HG02943 (cell line): ENCODE data around the gene NUCB1.
A peak's percentile ranks its signal among the peaks of the same experiment; 100 is the strongest.
"Not testable (repeated sequence)": the region's sequence is repeated elsewhere in the genome, so short reads cannot be mapped to it uniquely, and the experiment has no call there.

Experiments
- ATAC-seq: cut with Tn5 transposase; IDR thresholded peaks from one replicate; pipeline ENCODE4 v1.9.1; 2021; ENCODE audit warnings: mild to moderate bottlenecking, low read depth, moderate library complexity; ENCODE audit not compliant: unreplicated experiment

The NUCB1 gene

GRCh38 chr19:48926909-48927308 lies 26.8 kb downstream of the NUCB1 start:
- no peak for ATAC-seq

DNA sequence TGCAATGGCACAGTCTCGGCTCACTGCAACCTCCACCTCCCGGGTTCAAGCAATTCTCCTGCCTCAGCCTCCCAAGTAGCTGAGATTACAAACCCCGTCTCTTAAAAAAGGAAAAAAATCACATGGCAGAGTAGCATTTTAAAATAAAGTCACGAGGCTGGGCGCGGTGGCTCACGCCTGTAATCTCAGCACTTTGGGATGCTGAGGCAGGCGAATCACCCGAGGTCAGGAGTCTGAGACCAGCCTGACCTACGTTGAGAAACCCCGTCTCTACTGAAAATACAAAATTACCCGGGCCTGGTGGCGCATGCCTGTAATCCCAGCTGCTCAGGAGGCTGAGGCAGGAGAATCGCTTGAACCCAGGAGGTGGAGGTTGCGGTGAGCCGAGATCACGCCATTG lies 27.6 kb downstream of the NUCB1 start:
- ATAC-seq, result not testable (repeated sequence)

DNA sequence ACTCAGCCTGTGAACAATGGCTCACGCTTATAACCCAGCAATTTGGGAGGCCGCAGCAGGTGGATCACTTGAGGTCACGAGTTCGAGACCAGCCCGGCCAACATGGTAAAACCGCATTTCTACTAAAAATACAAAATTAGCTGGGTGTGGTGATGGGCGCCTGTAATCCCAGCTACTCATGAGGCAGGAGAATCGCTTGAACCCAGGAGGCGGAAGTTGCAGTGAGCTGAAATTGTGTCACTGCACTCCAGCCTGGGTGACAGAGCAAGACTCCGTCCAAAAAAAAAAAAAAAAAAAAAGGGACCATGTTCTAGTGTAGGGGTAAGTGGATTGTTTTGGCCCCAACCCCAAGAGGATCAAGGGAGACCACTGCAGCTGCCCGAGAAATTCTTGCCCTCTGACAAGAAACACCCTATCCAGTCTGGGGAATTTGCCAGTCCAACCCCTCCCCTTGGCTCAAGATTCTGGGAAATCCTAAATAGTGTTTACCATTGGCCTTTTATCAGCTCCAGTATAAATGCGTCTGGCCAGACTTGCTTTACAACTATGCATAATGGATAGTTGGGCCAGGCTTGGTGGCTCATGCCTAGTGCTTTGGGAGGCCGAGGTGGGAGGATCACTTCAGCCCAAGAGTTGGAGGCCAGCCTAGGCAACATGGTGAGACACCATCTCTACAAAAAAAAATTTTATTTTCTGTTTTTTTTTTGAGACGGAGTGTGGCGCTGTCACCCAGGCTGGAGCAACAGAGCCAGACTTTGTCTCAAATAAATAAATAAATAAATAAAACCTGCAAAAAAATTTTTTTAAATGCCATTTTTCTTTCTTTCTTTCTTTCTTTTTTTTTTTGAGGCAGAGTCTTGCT lies 28.3 kb downstream of the NUCB1 start:
- ATAC-seq, result no peak

GRCh38 chr19:48933382-48933932 lies 33.3 kb downstream of the NUCB1 start, which contains the start of gene DHDH:
DHDH (plus strand) TSS chr19:48933699; CDS start chr19:48933722, 23 bp downstream.
- no peak for ATAC-seq

DNA sequence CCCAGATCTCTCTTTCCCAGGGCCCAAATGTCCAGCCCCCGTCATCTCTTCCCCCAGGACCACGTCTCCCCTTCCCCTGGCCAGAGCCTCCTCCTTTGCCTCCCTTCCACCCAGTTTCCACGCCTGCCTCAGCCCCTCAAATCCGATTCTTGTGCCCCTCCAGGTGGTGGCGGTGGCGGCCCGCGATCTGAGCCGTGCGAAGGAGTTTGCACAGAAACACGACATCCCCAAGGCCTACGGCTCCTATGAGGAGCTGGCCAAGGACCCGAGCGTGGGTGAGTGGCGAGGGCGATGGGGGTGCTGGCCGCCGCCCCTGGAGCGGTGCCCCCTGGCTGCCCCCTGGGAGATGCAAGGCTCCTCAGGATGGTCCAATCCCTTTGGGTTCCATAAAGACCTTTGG lies 34.7 kb downstream of the NUCB1 start:
- no peak for ATAC-seq

DNA sequence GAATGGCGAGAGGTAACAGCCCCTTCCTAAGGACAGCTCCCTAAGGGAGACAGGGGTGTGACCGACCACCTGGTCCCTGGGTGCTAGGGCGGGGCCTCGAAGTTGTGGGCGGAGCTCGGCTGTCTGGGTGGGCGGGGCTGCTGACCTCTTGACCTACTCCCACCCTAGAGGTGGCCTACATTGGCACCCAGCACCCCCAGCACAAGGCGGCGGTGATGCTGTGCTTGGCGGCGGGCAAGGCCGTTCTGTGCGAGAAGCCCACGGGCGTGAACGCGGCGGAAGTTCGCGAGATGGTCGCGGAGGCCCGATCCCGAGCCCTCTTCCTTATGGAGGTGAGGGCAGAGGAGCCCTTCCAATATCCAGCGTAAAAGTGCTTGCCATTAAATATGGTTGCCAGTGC lies 35.8 kb downstream of the NUCB1 start:
- no peak for ATAC-seq

DNA sequence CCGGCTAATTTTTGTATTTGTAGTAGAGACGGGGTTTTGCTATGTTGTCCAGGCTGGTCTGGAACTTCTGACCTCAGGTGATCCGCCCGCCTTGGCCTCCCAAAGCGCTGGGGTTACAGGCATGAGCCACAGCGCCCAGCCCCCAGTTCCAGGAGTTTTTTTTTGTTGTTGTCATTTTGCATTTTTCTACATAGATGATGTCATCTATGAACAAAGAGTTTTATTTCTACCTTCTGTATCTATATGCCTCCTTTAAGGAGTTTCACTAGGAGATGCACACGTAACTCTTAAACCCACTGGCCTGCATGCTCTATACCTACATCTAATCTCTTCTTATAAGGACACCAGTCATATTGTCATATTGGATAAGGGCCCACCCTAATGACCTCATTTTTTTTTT lies 38.1 kb downstream of the NUCB1 start:
- no peak for ATAC-seq

DNA sequence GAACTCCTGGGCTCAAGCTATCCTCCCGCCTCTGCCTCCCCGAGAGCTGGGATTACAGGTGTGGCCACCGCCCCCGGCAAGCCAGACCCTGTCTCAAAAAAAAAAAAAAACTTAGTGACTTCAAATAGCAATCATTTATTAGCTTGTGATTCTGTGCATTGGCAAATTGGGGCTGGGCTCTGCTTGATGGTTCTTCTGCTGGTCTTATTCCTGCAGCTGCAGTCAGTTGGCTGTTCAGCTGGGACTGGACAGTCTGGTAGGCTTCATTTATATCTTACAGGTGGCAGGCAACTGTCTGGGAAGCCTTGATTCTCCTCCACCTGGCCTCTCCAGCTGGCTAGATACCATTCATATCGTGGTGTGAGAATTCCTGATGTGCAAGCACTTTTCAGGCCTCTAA lies 40.8 kb downstream of the NUCB1 start:
- ATAC-seq, result no peak

GRCh38 chr19:48943081-48943480 lies 43.0 kb downstream of the NUCB1 start:
- no peak for ATAC-seq

DNA sequence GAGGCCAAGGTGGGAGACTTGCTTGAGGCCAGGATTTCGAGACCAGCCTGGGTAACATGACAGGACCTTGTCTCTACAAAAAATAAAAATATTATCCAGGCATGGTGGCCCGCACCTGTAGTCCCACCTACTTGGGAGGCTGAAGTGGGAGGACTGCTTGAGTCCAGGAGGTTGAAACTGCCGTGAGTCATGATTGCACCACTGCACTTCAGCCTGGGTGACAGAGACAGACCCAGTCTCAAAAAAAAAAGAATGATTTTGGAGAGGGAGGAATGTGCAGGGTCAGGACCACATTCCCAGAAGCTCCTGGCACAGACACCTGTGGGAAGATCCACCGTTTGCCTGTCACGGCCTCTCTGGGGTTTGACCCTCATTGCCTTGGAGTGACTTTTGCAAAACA lies 45.3 kb downstream of the NUCB1 start:
- ATAC-seq, result no peak

GRCh38 chr19:48945817-48946216 lies 45.7 kb downstream of the NUCB1 start:
- no peak for ATAC-seq

DNA sequence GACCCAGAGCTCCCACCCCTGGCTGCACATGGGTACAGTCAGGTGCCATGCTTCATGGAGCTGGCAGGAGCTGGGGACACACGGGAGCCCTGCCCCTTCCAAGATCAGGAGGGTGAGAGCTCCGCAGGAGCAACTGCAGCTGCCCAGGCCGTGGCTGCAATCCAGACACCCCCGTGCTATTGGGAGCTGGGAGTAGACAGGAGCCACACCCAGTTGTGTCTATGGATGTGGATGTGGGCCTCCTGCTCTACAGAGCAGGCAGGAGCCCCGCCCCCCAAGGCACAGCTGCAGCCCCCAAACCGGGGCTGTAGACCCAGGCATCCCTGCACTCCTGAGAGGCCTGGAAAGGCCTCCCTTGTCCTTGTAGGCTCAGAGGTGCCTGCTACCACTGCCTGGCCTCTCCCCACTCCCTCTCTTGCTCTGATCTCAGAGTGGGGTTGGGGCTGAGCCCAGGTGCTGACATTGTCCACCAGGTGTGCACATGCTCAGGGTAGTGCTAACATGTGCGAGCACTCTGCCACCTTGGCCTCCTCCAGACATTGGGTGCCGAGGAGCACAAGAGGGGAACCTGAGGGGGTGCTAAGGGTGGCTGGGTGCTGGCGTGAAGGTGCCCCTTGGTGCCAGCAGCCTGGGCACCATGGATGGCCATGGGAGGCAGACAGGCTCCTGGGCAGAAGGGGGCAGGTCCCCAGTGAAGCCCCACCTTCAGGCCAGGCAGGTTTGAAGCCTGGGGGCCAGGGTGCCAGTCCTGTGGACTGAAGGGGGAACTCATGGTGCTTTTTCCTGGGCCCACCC lies 46.5 kb downstream of the NUCB1 start:
- no peak for ATAC-seq

DNA sequence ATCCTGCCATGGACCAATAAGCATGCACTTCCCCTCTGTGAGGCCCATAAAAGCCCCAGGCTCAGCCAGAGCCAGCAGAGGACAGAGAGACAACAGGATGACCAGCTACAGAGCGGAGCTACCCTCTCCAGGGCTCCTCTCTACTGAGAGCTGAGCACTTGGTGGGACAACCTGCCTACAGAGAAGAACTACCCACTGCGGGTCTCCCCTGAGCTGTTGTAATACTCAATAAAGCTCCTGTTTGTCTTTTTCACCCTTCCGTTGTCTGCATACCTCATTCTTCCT lies 47.1 kb downstream of the NUCB1 start:
- no peak for ATAC-seq

GRCh38 chr19:48950159-48950558 lies 50.0 kb downstream of the NUCB1 start:
- ATAC-seq, result no peak

- no peak for ATAC-seq
Observed at GRCh38 chr19:48950830-48951519, 50.9 kb downstream of the NUCB1 start.

- no peak for ATAC-seq
Observed at GRCh38 chr19:48953141-48953540, 53.0 kb downstream of the NUCB1 start.

DNA sequence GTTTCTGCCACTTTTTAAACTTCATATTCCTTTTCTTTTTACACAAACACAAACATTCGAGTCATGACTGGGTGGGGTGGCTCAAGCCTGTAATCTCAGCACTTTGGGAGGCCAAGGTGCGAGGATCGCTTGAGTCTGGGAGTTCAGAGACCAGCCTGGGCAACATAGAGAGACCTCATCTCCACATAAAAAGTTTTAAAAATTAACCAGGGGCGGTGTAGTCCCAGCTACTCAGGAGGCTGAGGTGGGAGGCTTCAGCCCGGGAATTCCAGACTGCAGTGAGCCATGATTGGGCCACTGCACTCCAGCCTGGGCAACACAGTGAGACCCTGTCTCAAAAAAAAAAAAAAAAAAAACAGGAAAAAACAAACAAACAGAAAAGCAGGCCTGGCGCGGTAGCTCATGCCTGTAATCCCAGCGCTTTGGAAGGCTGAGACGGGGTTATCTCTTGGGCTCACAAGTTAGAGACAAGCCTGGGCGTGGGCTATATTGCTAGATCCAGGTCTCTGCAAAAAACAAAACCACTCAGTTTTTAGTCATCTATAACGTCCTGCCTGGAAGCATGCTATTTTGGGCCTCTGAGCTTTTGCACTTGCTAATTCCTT lies 54.0 kb downstream of the NUCB1 start:
- ATAC-seq, result no peak

GRCh38 chr19:48954595-48955307 lies 54.6 kb downstream of the NUCB1 start, which contains the start of gene BAX:
BAX (plus strand) TSS chr19:48954875; CDS start chr19:48954929, 54 bp downstream.
- peak; percentile 78 for ATAC-seq

GRCh38 chr19:48955308-48955958 lies 55.3 kb downstream of the NUCB1 start:
- ATAC-seq, result no peak
